Endothelial cell of umbilical vein (primary cell): ENCODE results near the gene A1BG. TPM values are rescaled to one million over a fixed set of nuclear protein-coding genes. Genes with fewer than 3 reads are reported as not detected.

Experiments
- BruUV-seq: library from RNA; stranded (reverse); fragments of 400-500 nt; replicated peaks from 2 replicates; lab custom pipeline; 2021; lab: Mats Ljungman, UMichigan
- CTCF ChIA-PET: fragments of 300-600, 350-600 bp; sonication (Branson Sonifier 250); formaldehyde crosslinking; loops from one replicate; lab custom pipeline; 2021; ENCODE audit warnings: antibody characterized with exemption, inconsistent platforms; lab: Charles Lee
- POLR2A ChIA-PET: fragments of 300-600, 350-600 bp; sonication (Branson Sonifier 250); formaldehyde crosslinking; loops from one replicate; lab custom pipeline; 2021; ENCODE audit warnings: antibody characterized with exemption, inconsistent platforms; lab: Charles Lee
- DNase-seq: peaks from one replicate; pipeline ENCODE4 v3.0.0-alpha.2; 2011; ENCODE audit warnings: low read depth, low spot score
- FAIRE-seq: peaks from 2 replicates; lab custom pipeline; 2011; peaks lifted over from hg19 to GRCh38; lab: Jason Lieb, UNC
- H2AFZ ChIP-seq: 2 replicates; pipeline ENCODE4 v1.6.0; 2012; ENCODE audit warnings: low read depth, low read length, control low read depth, inconsistent platforms
- H3K27ac ChIP-seq: 2 replicates; pipeline ENCODE4 v1.5.1; 2011; ENCODE audit warnings: low read depth, mild to moderate bottlenecking, control low read depth, low read length, moderate library complexity; ENCODE audit not compliant: insufficient read depth
- H3K27me3 ChIP-seq, 2 experiments: 2 replicates each; pipeline versions ENCODE4 v1.6.0 to v1.6.1; 2011; ENCODE audit warnings: low read length in 2 of 2, mixed read lengths in 1 of 2; ENCODE audit not compliant: control insufficient read depth in 2 of 2, insufficient read depth in 2 of 2
- H3K36me3 ChIP-seq, 2 experiments: 2 replicates in 1 of 2; 3 replicates in 1 of 2; pipeline ENCODE4 v1.5.1; 2011; ENCODE audit warnings: low read length in 2 of 2, mild to moderate bottlenecking in 1 of 2, moderate library complexity in 1 of 2; ENCODE audit not compliant: control insufficient read depth in 2 of 2, insufficient read depth in 2 of 2; ENCODE audit errors: extremely low read depth in 1 of 2
- H3K4me1 ChIP-seq: 3 replicates; pipeline ENCODE4 v1.5.1; 2011; ENCODE audit warnings: mild to moderate bottlenecking, low read length; ENCODE audit not compliant: control insufficient read depth, insufficient read depth; ENCODE audit errors: extremely low read depth
- H3K4me2 ChIP-seq: 2 replicates; pipeline ENCODE4 v1.6.1; 2011; ENCODE audit warnings: low read length, control low read depth, mixed read lengths; ENCODE audit not compliant: insufficient read depth
- H3K4me3 ChIP-seq, 3 experiments: fragments of 200-600 bp in 1 of 3; sonication (generic), shearing (Covaris generic) in 1 of 3; replicated peaks in 1 of 3; 2 replicates each; pipeline ENCODE4 v1.5.1; 2011 to 2016; ENCODE audit warnings: control low read depth in 3 of 3, low read length in 3 of 3, mild to moderate bottlenecking in 2 of 3, inconsistent platforms in 1 of 3, low read depth in 1 of 3, moderate library complexity in 1 of 3; ENCODE audit not compliant: insufficient read depth in 1 of 3
- H3K79me2 ChIP-seq: 2 replicates; pipeline ENCODE4 v1.6.0; 2012; ENCODE audit warnings: low read length, inconsistent platforms; ENCODE audit not compliant: control insufficient read depth, insufficient read depth
- H3K9ac ChIP-seq: replicated peaks from 2 replicates; pipeline ENCODE3; 2011; ENCODE audit warnings: low read length, control low read depth; ENCODE audit not compliant: insufficient read depth; ENCODE audit errors: extremely low read depth
- H3K9me1 ChIP-seq: replicated peaks from 3 replicates; pipeline ENCODE4 v1.6.0; 2011; ENCODE audit warnings: mild to moderate bottlenecking, low read length; ENCODE audit not compliant: control insufficient read depth, insufficient read depth; ENCODE audit errors: extremely low read depth
- H3K9me3 ChIP-seq: replicated peaks from 2 replicates; pipeline ENCODE4 v1.5.1; 2012; ENCODE audit warnings: low read length, inconsistent platforms; ENCODE audit not compliant: control insufficient read depth, insufficient read depth
- H4K20me1 ChIP-seq: replicated peaks from 2 replicates; pipeline ENCODE3; 2011; ENCODE audit warnings: mild to moderate bottlenecking, low read length; ENCODE audit not compliant: control insufficient read depth, insufficient read depth; ENCODE audit errors: extremely low read depth
- EZH2 ChIP-seq: IDR thresholded peaks from 2 replicates; pipeline ENCODE4 v1.6.1; 2012; ENCODE audit warnings: borderline replicate concordance, low read depth, mild to moderate bottlenecking, moderate library complexity, low read length, inconsistent platforms; ENCODE audit not compliant: severe bottlenecking
- FOS ChIP-seq: IDR thresholded peaks from 2 replicates; pipeline ENCODE4 v1.6.1; 2011; ENCODE audit warnings: mild to moderate bottlenecking, low read length, moderate library complexity, borderline replicate concordance; ENCODE audit not compliant: insufficient read depth
- GATA2 ChIP-seq: IDR thresholded peaks from 2 replicates; pipeline ENCODE4 v1.7.0; 2011; ENCODE audit warnings: low read depth, mild to moderate bottlenecking, moderate library complexity, mixed read lengths, low read length; ENCODE audit not compliant: insufficient read length, insufficient read depth
- JUN ChIP-seq: IDR thresholded peaks from 2 replicates; pipeline ENCODE4 v1.6.1; 2011; ENCODE audit warnings: borderline replicate concordance, low read depth; ENCODE audit not compliant: insufficient read length, insufficient read depth
- MYC ChIP-seq: IDR thresholded peaks from one replicate; pipeline ENCODE4 v1.6.1; 2011; ENCODE audit warnings: mild to moderate bottlenecking, low read depth, low read length
- POLR2A ChIP-seq: IDR thresholded peaks from 2 replicates; pipeline ENCODE4 v1.6.1; 2012; ENCODE audit warnings: low read depth, mild to moderate bottlenecking, control low read depth, low read length
- POLR2AphosphoS5 ChIP-seq: IDR thresholded peaks from 2 replicates; pipeline ENCODE4 v1.6.1; 2012; ENCODE audit warnings: low read depth, mild to moderate bottlenecking, control low read depth, low read length, moderate library complexity; ENCODE audit not compliant: insufficient read depth
- dilution Hi-C: fragments of 300-500 bp; cut with MboI; formaldehyde crosslinking; loops from one replicate; pipeline ENCODE4 v1.15.0; 2019; ENCODE audit warnings: low sequenced_read_pairs; ENCODE audit not compliant: extremely low pct_ligation_motif_present
- intact Hi-C: fragments of 100-400 bp; cut with micrococcal nuclease; formaldehyde crosslinking; loops from one replicate; pipeline ENCODE4 v1.10.0; 2022
- polyA plus RNA-seq, 4 experiments: library from polyadenylated mRNA; depleted of rRNA in 3 of 4; stranded (reverse) in 3 of 4; unstranded in 1 of 4; fragments of >200 nt; gene quantifications; 2 replicates each; pipeline versions ENCODE4 v1.2.1 to v1.2.3, GENCODE V29; 2011 to 2012; ENCODE audit warnings: missing spikeins in 1 of 4
- total RNA-seq: library from RNA; stranded (reverse); gene quantifications from 2 replicates; pipeline ENCODE4 v1.2.3, GENCODE V29; 2021
- TF ChIP-seq, protein P1 (sequence below): IDR thresholded peaks from 2 replicates; pipeline ENCODE4 v1.6.1; 2011; ENCODE audit not compliant: insufficient read depth, insufficient read length
- TF ChIP-seq, protein P2 (sequence below), 2 donors: IDR thresholded peaks; 1 replicate in 1 of 2; 2 replicates in 1 of 2; pipeline ENCODE4 v1.5.1; 2011; ENCODE audit warnings: low read length in 2 of 2, mild to moderate bottlenecking in 2 of 2, moderate library complexity in 2 of 2, control low read depth in 1 of 2, inconsistent platforms in 1 of 2, low read depth in 1 of 2; ENCODE audit not compliant: insufficient read depth in 1 of 2; ENCODE audit errors: extremely low read depth in 1 of 2

A1BG gene
- total and polyA plus RNA-seq, 2 donors (not counting 3 experiments of a cell fraction or from before 2014, with no cell fraction given), result 2.3 to 3.7 TPM

DNA sequence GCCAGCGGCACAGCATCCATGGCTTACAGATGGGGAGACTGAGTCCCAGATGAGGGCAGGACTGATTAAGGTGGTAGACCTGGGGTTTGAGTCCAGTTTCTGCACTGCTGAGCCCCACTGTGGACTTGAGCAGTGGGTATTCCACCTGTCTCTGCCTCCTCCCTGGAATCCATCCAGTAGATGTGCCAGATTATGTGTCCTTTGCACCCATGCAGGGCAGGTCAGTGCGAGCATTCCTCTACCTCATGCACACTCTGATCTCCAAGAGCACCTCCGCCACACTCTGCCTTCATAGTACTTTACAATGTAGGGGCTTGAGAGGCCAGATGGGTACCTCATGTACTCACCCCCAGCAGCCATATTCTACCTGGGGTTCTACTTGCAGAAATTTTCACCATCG is 16.5 kb downstream of the A1BG start:
- TF ChIP-seq GATA2 (no peak), FOS (no peak), MYC (no peak), EZH2 (no peak), JUN (no peak), POLR2A (no peak), POLR2AphosphoS5 (no peak)
- TF ChIP-seq, protein P1, sequence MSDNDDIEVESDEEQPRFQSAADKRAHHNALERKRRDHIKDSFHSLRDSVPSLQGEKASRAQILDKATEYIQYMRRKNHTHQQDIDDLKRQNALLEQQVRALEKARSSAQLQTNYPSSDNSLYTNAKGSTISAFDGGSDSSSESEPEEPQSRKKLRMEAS, result no peak
- TF ChIP-seq, protein P2, sequence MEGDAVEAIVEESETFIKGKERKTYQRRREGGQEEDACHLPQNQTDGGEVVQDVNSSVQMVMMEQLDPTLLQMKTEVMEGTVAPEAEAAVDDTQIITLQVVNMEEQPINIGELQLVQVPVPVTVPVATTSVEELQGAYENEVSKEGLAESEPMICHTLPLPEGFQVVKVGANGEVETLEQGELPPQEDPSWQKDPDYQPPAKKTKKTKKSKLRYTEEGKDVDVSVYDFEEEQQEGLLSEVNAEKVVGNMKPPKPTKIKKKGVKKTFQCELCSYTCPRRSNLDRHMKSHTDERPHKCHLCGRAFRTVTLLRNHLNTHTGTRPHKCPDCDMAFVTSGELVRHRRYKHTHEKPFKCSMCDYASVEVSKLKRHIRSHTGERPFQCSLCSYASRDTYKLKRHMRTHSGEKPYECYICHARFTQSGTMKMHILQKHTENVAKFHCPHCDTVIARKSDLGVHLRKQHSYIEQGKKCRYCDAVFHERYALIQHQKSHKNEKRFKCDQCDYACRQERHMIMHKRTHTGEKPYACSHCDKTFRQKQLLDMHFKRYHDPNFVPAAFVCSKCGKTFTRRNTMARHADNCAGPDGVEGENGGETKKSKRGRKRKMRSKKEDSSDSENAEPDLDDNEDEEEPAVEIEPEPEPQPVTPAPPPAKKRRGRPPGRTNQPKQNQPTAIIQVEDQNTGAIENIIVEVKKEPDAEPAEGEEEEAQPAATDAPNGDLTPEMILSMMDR (IDR thresholded peaks at IDR 0.05; ENCODE audit: extremely low read depth in 1 of 2, insufficient read depth in 1 of 2, low read depth in 1 of 2, low read length in 2 of 2), result no peak
- Histone ChIP-seq H3K27ac (no peak overlapping the region), H3K79me2 (no peaks in the 10 kb centered on the region), H3K27me3 (no peaks in the 10 kb centered on the region), H2AFZ (no peak overlapping the region), H3K4me3 (no peak overlapping the region), H3K9me1 (no peaks in the 10 kb centered on the region), H4K20me1 (no peaks in the 10 kb centered on the region), H3K9me3 (peaks cover 2% of the 10 kb centered on the region), H3K9ac (no peak overlapping the region), H3K4me2 (no peak overlapping the region), H3K36me3 (peaks cover 0 to 22% of the 10 kb centered on the region in 2 experiments), H3K4me1 (no peaks in the 10 kb centered on the region)
- intact Hi-C loops (no loop called here), dilution Hi-C loops (no loop called here)
- FAIRE-seq (no peak), DNase-seq (no peak)
- BruUV-seq, result no TSS peak
- CTCF ChIA-PET, result no interaction called here
- POLR2A ChIA-PET, result no interaction called here
